Common myeloid progenitor, CD34-positive (primary cell): Measurements from ENCODE around the gene TAGAP.
A peak's percentile ranks its signal among the peaks of the same experiment; 100 is the strongest.
"Not testable (repeated sequence)": the region's sequence is repeated elsewhere in the genome, so short reads cannot be mapped to it uniquely, and the experiment has no call there.

Source experiments
- CTCF ChIA-PET: fragments of 350-600 bp; sonication (Branson Sonifier 250); formaldehyde crosslinking; loops from one replicate; lab custom pipeline; 2021; ENCODE audit warnings: antibody characterized with exemption; lab: Charles Lee
- POLR2A ChIA-PET: fragments of 350-600 bp; sonication (Branson Sonifier 250); formaldehyde crosslinking; loops from one replicate; lab custom pipeline; 2021; ENCODE audit warnings: antibody characterized with exemption; lab: Charles Lee
- DNase-seq, 3 donors: peaks; one replicate each; pipeline versions ENCODE4 v3.0.0 to v3.0.0-alpha.2; 2013
- H3K27ac ChIP-seq, 2 experiments: 1 replicate in 1 of 2; 2 replicates in 1 of 2; pipeline ENCODE4 v1.7.0; 2013; ENCODE audit warnings: inconsistent platforms in 2 of 2, low read length in 2 of 2, mild to moderate bottlenecking in 2 of 2, low read depth in 1 of 2, moderate library complexity in 1 of 2; ENCODE audit not compliant: severe bottlenecking in 2 of 2, insufficient read depth in 1 of 2, poor library complexity in 1 of 2
- H3K27me3 ChIP-seq, 5 experiments: replicated peaks in 2 of 5; 1 replicate in 3 of 5; 2 replicates in 2 of 5; pipeline versions ENCODE4 v1.6.1 to v1.7.0; 2013; ENCODE audit warnings: low read length in 4 of 5, mild to moderate bottlenecking in 2 of 5, moderate library complexity in 2 of 5, inconsistent platforms in 1 of 5; ENCODE audit not compliant: insufficient read depth in 5 of 5, control insufficient read depth in 4 of 5
- H3K36me3 ChIP-seq, 4 experiments: 1 replicate in 2 of 4; 2 replicates in 2 of 4; pipeline versions ENCODE4 v1.6.1 to v1.7.0; 2013; ENCODE audit warnings: low read length in 3 of 4, control low read depth in 1 of 4, mild to moderate bottlenecking in 1 of 4; ENCODE audit not compliant: control insufficient read depth in 4 of 4, insufficient read depth in 4 of 4
- H3K4me1 ChIP-seq, 4 experiments: 1 replicate in 3 of 4; 2 replicates in 1 of 4; pipeline versions ENCODE4 v1.6.1 to v1.7.1; 2013; ENCODE audit warnings: low read length in 3 of 4, mild to moderate bottlenecking in 3 of 4, control low read depth in 1 of 4, inconsistent platforms in 1 of 4, moderate library complexity in 1 of 4; ENCODE audit not compliant: control insufficient read depth in 4 of 4, insufficient read depth in 4 of 4; ENCODE audit errors: control extremely low read depth in 1 of 4
- H3K4me3 ChIP-seq, 7 experiments: 1 replicate in 4 of 7; 2 replicates in 3 of 7; pipeline versions ENCODE4 v1.5.1 to v1.7.0; 2013; ENCODE audit warnings: mild to moderate bottlenecking in 7 of 7, low read length in 6 of 7, moderate library complexity in 6 of 7, inconsistent platforms in 2 of 7, low read depth in 2 of 7, control low read depth in 1 of 7; ENCODE audit not compliant: insufficient read depth in 4 of 7, control insufficient read depth in 1 of 7; ENCODE audit errors: extremely low read depth in 1 of 7
- H3K9me3 ChIP-seq, 5 experiments: 1 replicate in 4 of 5; 2 replicates in 1 of 5; pipeline versions ENCODE4 v1.6.1 to v1.7.1; 2013; ENCODE audit warnings: low read length in 4 of 5, mild to moderate bottlenecking in 2 of 5, inconsistent platforms in 1 of 5, low read depth in 1 of 5, moderate library complexity in 1 of 5; ENCODE audit not compliant: control insufficient read depth in 4 of 5, insufficient read depth in 2 of 5; ENCODE audit errors: control extremely low read depth in 1 of 5
- WGBS: methylation state at CpG from one replicate; pipeline ENCODE4 v1.1.5; 2013; ENCODE audit not compliant: insufficient coverage; 5-methylcytosine and 5-hydroxymethylcytosine counted together

Gene TAGAP

DNA sequence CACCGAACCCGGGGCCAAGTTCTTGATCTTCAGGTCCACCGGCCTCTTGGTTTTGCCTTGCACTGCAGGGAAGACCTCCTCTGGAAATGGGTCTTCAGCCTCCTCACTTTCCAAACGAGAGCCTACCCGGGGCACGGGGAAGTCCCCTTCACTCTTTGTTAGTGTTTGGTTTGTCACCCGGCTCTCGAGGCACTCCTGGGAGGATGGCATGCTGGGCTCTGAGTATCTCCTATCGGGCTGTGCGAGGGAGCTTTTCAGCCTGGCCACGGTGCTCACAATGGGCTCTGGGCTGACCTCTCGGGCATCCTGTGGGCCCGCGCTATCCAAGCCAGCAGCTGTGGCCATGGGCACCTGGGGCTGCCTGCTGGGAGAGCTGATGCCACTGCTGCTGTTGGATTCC lies 8.1 kb downstream of the TAGAP start:
- 98% methylated on average over 14 of the region's 14 CpGs for WGBS

DNA sequence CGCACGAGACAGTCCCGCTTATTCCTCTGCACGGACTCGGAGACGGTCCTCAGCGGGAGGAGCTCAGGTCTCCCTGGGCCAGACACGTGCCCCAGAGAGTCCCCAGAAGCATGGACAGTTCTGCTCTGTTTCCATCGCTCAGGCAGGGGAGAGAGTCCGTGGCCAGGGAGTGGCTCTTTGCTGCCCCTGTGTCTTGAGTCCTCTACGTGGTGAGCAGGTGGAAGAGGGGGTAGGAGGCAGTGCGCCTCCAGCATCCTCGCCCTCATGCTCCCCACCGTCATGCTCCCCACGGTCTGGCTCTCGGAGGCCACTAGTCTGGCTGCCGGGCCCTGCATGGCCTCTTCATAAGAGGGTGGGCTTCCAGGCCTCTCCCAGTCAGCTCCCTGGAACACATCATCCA lies 8.9 kb downstream of the TAGAP start:
- H3K4me1 ChIP-seq: peaks cover 24 to 37% (median 33%) of the 10 kb centered on the region in 4 experiments
- POLR2A ChIA-PET: no interaction called here
- H3K36me3 ChIP-seq: peaks cover 13 to 54% (median 36%) of the 10 kb centered on the region in 4 experiments
- CTCF ChIA-PET: interaction anchor here (0.9 to 11.1 kb wide), 4 partner anchors 9 to 99 kb away, joined by 4 to 126 read pairs (median 6); partner anchors contain the start of gene TAGAP
- no peaks in the 10 kb centered on the region for H3K9me3 ChIP-seq
- H3K27me3 ChIP-seq: no peaks in the 10 kb centered on the region
- peak overlapping the region in 1 of 2 experiments; percentile 3 for H3K27ac ChIP-seq
- H3K4me3 ChIP-seq: no peak overlapping the region
- WGBS: 96% methylated on average over 12 of the region's 17 CpGs
- no peak for DNase-seq

More for the DNA sequence above, 8.1 kb downstream of the TAGAP start:
- DNase-seq: no peak
- Histone ChIP-seq H3K9me3 (no peaks in the 10 kb centered on the region), H3K4me3 (no peak overlapping the region), H3K4me1 (peaks cover 32 to 45% (median 40%) of the 10 kb centered on the region in 4 experiments), H3K27ac (no peak overlapping the region), H3K36me3 (peaks cover 18 to 61% (median 43%) of the 10 kb centered on the region in 4 experiments), H3K27me3 (no peaks in the 10 kb centered on the region)
- ChIA-PET CTCF (interaction anchor here (2.3 to 11.1 kb wide), 2 partner anchors 29 to 67 kb away, joined by 8 to 126 read pairs; no protein-coding TSS in a partner anchor), POLR2A (interaction anchor here (0.7 kb wide), 1 partner anchor 71 kb away, joined by 3 read pairs; no protein-coding TSS in a partner anchor)

- Histone ChIP-seq H3K4me1 (peaks cover 4 to 14% (median 10%) of the 10 kb centered on the region in 4 experiments), H3K9me3 (no peaks in the 10 kb centered on the region), H3K27me3 (no peaks in the 10 kb centered on the region), H3K27ac (no peak overlapping the region), H3K36me3 (peaks cover 9 to 37% (median 24%) of the 10 kb centered on the region in 4 experiments), H3K4me3 (no peak overlapping the region)
- WGBS: 95% methylated on average over 11 of the region's 11 CpGs
- ChIA-PET POLR2A (no interaction called here), CTCF (interaction anchor here (0.9 to 2.6 kb wide), 6 partner anchors 8 to 70 kb away, joined by 3 to 11 read pairs (median 3); no protein-coding TSS in a partner anchor)
- no peak for DNase-seq
Measured at GRCh38 chr6:159033160-159034049, 11.4 kb downstream of the TAGAP start.

DNA sequence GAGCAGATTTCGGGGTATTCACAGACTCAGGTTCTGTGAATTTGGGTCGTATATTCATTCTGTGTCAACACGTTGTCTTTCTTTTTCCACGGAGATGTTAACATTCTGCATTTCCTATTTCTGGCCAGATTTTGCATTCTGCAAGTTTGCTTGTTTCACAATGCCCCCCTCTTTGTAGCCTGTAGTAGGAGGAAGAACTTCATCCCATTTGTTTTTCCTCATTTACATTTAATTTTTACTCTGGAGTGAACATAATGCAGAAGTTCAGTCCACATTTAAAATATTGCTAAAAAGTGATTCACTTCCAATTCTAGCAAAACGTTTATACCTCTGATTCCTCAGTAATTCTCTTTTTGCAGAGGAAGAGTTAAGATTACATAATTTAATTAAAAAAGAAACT lies 12.9 kb downstream of the TAGAP start:
- CTCF ChIA-PET: interaction anchor here (0.8 to 2.6 kb wide), 3 partner anchors 9 to 14 kb away, joined by 3 to 11 read pairs (median 3); no protein-coding TSS in a partner anchor
- Histone ChIP-seq H3K9me3 (no peaks in the 10 kb centered on the region), H3K27me3 (no peaks in the 10 kb centered on the region), H3K4me3 (no peak overlapping the region), H3K27ac (no peak overlapping the region), H3K36me3 (peaks cover 5 to 25% (median 13%) of the 10 kb centered on the region in 4 experiments), H3K4me1 (peaks cover 0 to 3% (median 0%) of the 10 kb centered on the region in 4 experiments)
- 81% methylated on average over 4 of the region's 5 CpGs for WGBS
- DNase-seq: no peak
- POLR2A ChIA-PET: no interaction called here

DNA sequence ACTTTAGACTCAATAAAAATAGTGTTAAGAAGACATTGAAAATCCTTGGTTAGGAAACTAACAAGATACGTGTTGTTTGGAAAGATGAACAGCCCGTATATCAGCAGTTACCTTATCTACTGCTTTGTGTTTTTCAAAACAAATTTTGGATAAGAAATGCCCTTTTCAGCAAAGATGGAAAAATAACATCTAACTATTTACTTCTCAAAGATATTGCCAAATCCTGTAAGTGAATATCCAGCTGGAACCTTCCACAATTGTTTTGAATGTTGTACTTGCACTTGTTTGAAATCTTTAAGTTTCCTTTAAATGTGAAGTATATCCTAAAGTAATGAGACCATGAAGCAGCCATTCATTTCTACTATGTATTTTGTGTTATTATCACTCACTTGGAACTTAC lies 14.6 kb downstream of the TAGAP start:
- ChIA-PET POLR2A (no interaction called here), CTCF (interaction anchor here (0.9 to 1.8 kb wide), 4 partner anchors 9 to 17 kb away, joined by 3 to 4 read pairs (median 4); no protein-coding TSS in a partner anchor)
- Histone ChIP-seq H3K9me3 (peaks cover 0 to 3% (median 2%) of the 10 kb centered on the region in 5 experiments), H3K4me3 (no peak overlapping the region), H3K4me1 (peaks cover 0 to 3% (median 0%) of the 10 kb centered on the region in 4 experiments), H3K27me3 (no peaks in the 10 kb centered on the region), H3K36me3 (peaks cover 0 to 8% (median under 1%) of the 10 kb centered on the region in 4 experiments), H3K27ac (no peak overlapping the region)
- no CpG with 5 or more reads among the region's 2 CpGs for WGBS
- DNase-seq: no peak

DNA sequence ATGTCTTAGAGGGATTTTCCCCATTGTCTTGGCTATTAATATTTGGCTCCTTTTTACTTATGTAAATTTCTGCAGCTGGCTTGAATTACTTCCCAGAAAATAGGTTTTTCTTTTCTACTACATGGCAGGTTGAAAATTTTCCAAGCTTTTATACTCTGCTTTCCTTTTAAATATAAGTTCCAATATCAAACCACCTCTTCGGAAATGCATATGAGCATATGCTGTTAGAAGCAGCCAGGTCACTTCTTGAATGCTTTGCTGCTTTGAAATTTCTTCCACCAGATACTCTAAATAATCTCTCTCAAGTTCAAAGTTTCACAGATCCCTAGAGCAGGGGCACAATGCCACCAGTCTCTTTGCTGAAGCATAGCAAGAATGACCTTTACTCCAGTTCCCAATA lies 19.6 kb downstream of the TAGAP start:
- H3K36me3 ChIP-seq, POLR2A ChIA-PET, H3K27ac ChIP-seq, DNase-seq, H3K27me3 ChIP-seq, H3K4me3 ChIP-seq, H3K4me1 ChIP-seq: not testable (repeated sequence)
- 90% methylated on average over 1 of the region's 1 CpG for WGBS
- CTCF ChIA-PET: interaction anchor here (1.0 to 2.2 kb wide), 3 partner anchors 14 to 38 kb away, joined by 3 to 6 read pairs (median 3); no protein-coding TSS in a partner anchor
- H3K9me3 ChIP-seq: peaks cover 0 to 16% (median 10%) of the 10 kb centered on the region in 5 experiments
